Neural cell (in vitro differentiated cells): Measurements from ENCODE around the gene ARID1A.

Source experiments
- EP300 ChIP-seq: fragments of 450-650 bp; conservative IDR thresholded peaks from 2 replicates; pipeline ENCODE4 v1.6.1; 2014; ENCODE audit warnings: antibody characterized with exemption, mild to moderate bottlenecking, moderate library complexity; ENCODE audit not compliant: poor library complexity, severe bottlenecking
- EZH2 ChIP-seq: fragments of 200-600, 300-800 bp; shearing (Covaris generic), sonication (generic); IDR thresholded peaks from 2 replicates; pipeline ENCODE4 v1.6.1; 2014; ENCODE audit warnings: antibody characterized with exemption, low read length, borderline replicate concordance, mild to moderate bottlenecking; ENCODE audit not compliant: insufficient read depth, poor library complexity, severe bottlenecking
- POLR2AphosphoS5 ChIP-seq: IDR thresholded peaks from 2 replicates; pipeline ENCODE4 v1.6.1; 2012
- RAD21 ChIP-seq: fragments of 450-650 bp; conservative IDR thresholded peaks from 2 replicates; pipeline ENCODE4 v1.6.1; 2014; ENCODE audit warnings: antibody characterized with exemption, mild to moderate bottlenecking, moderate library complexity
- TF ChIP-seq, protein P1 (sequence below): fragments of 450-650 bp; IDR thresholded peaks from 2 replicates; pipeline ENCODE4 v1.5.1; 2014; ENCODE audit warnings: antibody characterized with exemption, mild to moderate bottlenecking, moderate library complexity; ENCODE audit not compliant: poor library complexity, severe bottlenecking
- TF ChIP-seq, protein P2 (sequence below): IDR thresholded peaks from 2 replicates; pipeline ENCODE4 v1.6.1; 2012; ENCODE audit warnings: borderline replicate concordance

GRCh38 chr1:26717017-26717491 is 21.2 kb downstream of the ARID1A start:
- TF ChIP-seq, protein P1, sequence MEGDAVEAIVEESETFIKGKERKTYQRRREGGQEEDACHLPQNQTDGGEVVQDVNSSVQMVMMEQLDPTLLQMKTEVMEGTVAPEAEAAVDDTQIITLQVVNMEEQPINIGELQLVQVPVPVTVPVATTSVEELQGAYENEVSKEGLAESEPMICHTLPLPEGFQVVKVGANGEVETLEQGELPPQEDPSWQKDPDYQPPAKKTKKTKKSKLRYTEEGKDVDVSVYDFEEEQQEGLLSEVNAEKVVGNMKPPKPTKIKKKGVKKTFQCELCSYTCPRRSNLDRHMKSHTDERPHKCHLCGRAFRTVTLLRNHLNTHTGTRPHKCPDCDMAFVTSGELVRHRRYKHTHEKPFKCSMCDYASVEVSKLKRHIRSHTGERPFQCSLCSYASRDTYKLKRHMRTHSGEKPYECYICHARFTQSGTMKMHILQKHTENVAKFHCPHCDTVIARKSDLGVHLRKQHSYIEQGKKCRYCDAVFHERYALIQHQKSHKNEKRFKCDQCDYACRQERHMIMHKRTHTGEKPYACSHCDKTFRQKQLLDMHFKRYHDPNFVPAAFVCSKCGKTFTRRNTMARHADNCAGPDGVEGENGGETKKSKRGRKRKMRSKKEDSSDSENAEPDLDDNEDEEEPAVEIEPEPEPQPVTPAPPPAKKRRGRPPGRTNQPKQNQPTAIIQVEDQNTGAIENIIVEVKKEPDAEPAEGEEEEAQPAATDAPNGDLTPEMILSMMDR = no peak
- TF ChIP-seq POLR2AphosphoS5 = no peak
- no peak for TF ChIP-seq RAD21
- TF ChIP-seq EP300 = no peak
- TF ChIP-seq, protein P2, sequence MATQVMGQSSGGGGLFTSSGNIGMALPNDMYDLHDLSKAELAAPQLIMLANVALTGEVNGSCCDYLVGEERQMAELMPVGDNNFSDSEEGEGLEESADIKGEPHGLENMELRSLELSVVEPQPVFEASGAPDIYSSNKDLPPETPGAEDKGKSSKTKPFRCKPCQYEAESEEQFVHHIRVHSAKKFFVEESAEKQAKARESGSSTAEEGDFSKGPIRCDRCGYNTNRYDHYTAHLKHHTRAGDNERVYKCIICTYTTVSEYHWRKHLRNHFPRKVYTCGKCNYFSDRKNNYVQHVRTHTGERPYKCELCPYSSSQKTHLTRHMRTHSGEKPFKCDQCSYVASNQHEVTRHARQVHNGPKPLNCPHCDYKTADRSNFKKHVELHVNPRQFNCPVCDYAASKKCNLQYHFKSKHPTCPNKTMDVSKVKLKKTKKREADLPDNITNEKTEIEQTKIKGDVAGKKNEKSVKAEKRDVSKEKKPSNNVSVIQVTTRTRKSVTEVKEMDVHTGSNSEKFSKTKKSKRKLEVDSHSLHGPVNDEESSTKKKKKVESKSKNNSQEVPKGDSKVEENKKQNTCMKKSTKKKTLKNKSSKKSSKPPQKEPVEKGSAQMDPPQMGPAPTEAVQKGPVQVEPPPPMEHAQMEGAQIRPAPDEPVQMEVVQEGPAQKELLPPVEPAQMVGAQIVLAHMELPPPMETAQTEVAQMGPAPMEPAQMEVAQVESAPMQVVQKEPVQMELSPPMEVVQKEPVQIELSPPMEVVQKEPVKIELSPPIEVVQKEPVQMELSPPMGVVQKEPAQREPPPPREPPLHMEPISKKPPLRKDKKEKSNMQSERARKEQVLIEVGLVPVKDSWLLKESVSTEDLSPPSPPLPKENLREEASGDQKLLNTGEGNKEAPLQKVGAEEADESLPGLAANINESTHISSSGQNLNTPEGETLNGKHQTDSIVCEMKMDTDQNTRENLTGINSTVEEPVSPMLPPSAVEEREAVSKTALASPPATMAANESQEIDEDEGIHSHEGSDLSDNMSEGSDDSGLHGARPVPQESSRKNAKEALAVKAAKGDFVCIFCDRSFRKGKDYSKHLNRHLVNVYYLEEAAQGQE = no peak
- TF ChIP-seq EZH2 = no peak
